ENCODE measurements around the gene MAZ.

Gene MAZ

GRCh38 chr16:29809850-29810698 lies 3.7 kb downstream of the MAZ start:
- no peak for DNase-seq (ENCODE audit: low read depth in 2 of 2)

GRCh38 chr16:29810699-29811169 lies 4.4 kb downstream of the MAZ start:
- no peak for DNase-seq (ENCODE audit: low read depth in 2 of 2)

GRCh38 chr16:29811170-29811895 lies 5.0 kb downstream of the MAZ start:
- DNase-seq (ENCODE audit: low read depth in 2 of 2): peak in 1 of 2 donors; percentile 79

GRCh38 chr16:29811896-29812665 lies 5.8 kb downstream of the MAZ start, which contains the start of gene PRRT2:
TSS of gene PRRT2 (plus strand) at chr16:29812193. CDS start at chr16:29813055, 862 bp downstream.
- DNase-seq (ENCODE audit: low read depth in 2 of 2): no peak

- DNase-seq (ENCODE audit: low read depth in 2 of 2): no peak
Measured at GRCh38 chr16:29812754-29813643, 6.7 kb downstream of the MAZ start.

GRCh38 chr16:29813644-29814562 lies 7.6 kb downstream of the MAZ start:
- DNase-seq (ENCODE audit: low read depth in 2 of 2): no peak

GRCh38 chr16:29814592-29814991 lies 8.3 kb downstream of the MAZ start:
- DNase-seq (ENCODE audit: low read depth in 2 of 2): no peak

- DNase-seq (ENCODE audit: low read depth in 2 of 2): no peak
Measured at GRCh38 chr16:29815032-29815721, 8.8 kb downstream of the MAZ start.

GRCh38 chr16:29815793-29816693 lies 9.7 kb downstream of the MAZ start, which contains the start of gene PAGR1:
TSS of gene PAGR1 (plus strand) at chr16:29816152. CDS start at chr16:29816526, 374 bp downstream.
- peak; percentile 96 to 97 for DNase-seq (ENCODE audit: low read depth in 2 of 2)

DNA sequence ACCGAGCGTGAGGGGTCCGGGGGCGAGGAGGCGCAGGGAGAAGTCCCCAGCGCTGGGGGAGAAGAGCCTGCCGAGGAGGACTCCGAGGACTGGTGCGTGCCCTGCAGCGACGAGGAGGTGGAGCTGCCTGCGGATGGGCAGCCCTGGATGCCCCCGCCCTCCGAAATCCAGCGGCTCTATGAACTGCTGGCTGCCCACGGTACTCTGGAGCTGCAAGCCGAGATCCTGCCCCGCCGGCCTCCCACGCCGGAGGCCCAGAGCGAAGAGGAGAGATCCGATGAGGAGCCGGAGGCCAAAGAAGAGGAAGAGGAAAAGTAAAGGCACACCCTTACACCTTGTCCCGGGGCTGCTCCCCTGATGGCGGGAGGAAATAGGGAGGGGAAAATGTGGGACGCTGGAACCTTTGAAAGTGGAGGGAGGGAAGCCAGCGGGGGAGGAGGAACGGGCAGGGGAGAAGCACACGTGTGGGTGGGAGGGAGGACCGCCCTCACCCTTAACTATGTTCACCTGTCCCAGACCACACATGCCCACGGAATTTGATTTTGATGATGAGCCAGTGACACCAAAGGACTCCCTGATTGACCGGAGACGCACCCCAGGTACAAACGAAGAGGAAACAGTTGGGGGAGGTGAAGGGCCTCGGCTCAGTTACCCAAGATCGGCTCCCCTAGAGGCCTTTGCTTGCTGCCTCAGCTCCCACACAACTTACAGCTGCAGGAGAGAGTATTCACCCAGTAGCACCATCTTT lies 10.5 kb downstream of the MAZ start:
- no peak for DNase-seq (ENCODE audit: low read depth in 2 of 2)

- no peak for DNase-seq (ENCODE audit: low read depth in 2 of 2)
Measured at GRCh38 chr16:29818082-29818481, 11.8 kb downstream of the MAZ start.

DNA sequence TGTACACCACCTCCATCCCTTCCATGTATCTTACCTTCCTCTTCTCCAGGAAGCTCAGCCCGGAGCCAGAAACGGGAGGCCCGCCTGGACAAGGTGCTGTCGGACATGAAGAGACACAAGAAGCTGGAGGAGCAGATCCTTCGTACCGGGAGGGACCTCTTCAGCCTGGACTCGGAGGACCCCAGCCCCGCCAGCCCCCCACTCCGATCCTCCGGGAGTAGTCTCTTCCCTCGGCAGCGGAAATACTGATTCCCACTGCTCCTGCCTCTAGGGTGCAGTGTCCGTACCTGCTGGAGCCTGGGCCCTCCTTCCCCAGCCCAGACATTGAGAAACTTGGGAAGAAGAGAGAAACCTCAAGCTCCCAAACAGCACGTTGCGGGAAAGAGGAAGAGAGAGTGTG lies 13.2 kb downstream of the MAZ start:
- no peak for DNase-seq (ENCODE audit: low read depth in 2 of 2)

DNA sequence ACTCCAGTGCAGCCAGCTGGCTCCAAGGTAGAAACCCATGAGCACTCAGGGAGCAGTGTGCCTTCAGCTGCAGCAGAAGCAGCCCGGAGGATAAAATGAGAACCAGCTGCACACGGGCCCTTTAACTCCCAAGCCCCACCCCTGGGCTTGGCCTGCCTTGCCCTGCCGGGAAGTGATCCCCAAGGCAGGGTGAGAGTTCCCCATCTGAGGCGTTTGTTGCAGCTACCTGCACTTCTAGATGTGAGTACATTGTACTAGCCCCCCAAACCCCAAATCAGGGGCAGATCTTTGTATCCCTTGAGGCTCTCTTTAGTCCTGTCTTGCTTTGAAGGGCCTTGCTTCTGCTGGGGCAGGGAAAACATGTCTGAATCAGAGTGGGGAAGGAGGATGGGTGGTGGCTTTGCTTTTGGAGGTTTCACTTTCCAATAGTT lies 14.0 kb downstream of the MAZ start, which contains the start of gene MVP:
TSS of gene MVP (plus strand) at position 192 of the 431 bp plus-strand sequence. CDS start 10,088 bp downstream, outside the sequence.
- no peak for DNase-seq (ENCODE audit: low read depth in 2 of 2)

GRCh38 chr16:29820730-29821642 lies 14.7 kb downstream of the MAZ start:
- DNase-seq (ENCODE audit: low read depth in 2 of 2): no peak

DNA sequence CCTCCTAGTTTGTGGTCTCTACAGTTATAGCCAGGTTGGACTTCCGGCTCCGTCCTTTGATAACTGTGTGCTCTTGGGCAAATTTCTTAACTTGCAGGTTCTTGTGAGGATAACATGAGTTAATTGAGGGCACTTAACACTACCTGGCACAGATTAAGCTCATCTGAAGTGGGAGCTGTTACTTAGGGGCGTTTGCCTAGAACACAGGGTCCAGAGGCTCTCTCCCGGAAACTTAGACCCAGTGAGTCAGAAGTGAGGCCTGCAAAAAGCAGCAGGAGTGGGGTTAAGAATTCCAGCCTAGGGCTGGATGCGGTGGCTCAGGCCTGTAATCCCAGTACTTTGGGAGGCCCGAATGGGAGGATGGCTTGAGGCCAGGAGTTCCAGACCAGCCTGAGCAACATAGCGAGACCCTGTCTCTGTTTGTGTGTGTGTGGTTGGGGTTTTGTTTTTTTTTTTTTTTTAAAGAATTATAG lies 15.3 kb downstream of the MAZ start:
- DNase-seq (ENCODE audit: low read depth in 2 of 2): no peak

GRCh38 chr16:29824589-29825144 lies 18.3 kb downstream of the MAZ start:
- DNase-seq (ENCODE audit: low read depth in 2 of 2): no peak
